D721Med (cell line): ENCODE results near the gene EPHA6.

Source experiments
- DNase-seq: peaks from one replicate; pipeline ENCODE4 v3.0.0; 2011; ENCODE audit warnings: low spot score; ENCODE audit not compliant: insufficient read length
- FAIRE-seq: peaks from 2 replicates; lab custom pipeline; 2011; peaks lifted over from hg19 to GRCh38; lab: Jason Lieb, UNC
- CTCF ChIP-seq: IDR thresholded peaks from 2 replicates; pipeline ENCODE4 v1.5.1; 2012; ENCODE audit warnings: mild to moderate bottlenecking, control low read depth; ENCODE audit not compliant: insufficient read depth; ENCODE audit errors: missing control alignments

Gene EPHA6

GRCh38 chr3:97293596-97294131, 479.3 kb downstream of the EPHA6 start:
- no peak for FAIRE-seq
- TF ChIP-seq CTCF = no peak

GRCh38 chr3:97297032-97297431, 482.6 kb downstream of the EPHA6 start:
- DNase-seq (no peak), FAIRE-seq (no peak)
- TF ChIP-seq CTCF = no peak

More at GRCh38 chr3:97293596-97294131, 479.3 kb downstream of the EPHA6 start:
- no peak for DNase-seq

GRCh38 chr3:97301114-97301513, 486.7 kb downstream of the EPHA6 start:
- DNase-seq (no peak), FAIRE-seq (no peak)
- no peak for TF ChIP-seq CTCF

- DNase-seq (no peak), FAIRE-seq (no peak)
- no peak for TF ChIP-seq CTCF
These were observed 491.8 kb downstream of the EPHA6 start for GRCh38 chr3:97306226-97306625.

GRCh38 chr3:97338375-97338774, 524.0 kb downstream of the EPHA6 start:
- DNase-seq (no peak), FAIRE-seq (no peak)
- no peak for TF ChIP-seq CTCF

- no peak for DNase-seq
These were observed 526.5 kb downstream of the EPHA6 start for GRCh38 chr3:97340940-97341339.

More at GRCh38 chr3:97340940-97341339, 526.5 kb downstream of the EPHA6 start:
- no peak for TF ChIP-seq CTCF
- no peak for FAIRE-seq
